SU-DHL-6 (cell line): Measurements from ENCODE around the gene DROSHA.
A peak's percentile ranks its signal among the peaks of the same experiment; 100 is the strongest.

Experiments used
- H2AFZ ChIP-seq: fragments of 200-600 bp; sonication (generic); 2 replicates; pipeline ENCODE4 v1.6.1; 2014; ENCODE audit warnings: low read depth, mild to moderate bottlenecking, moderate library complexity, mixed read lengths, antibody characterized with exemption, low read length; ENCODE audit not compliant: severe bottlenecking
- H3F3A ChIP-seq: fragments of 200-600 bp; shearing (Covaris generic); 2 replicates; pipeline ENCODE4 v1.6.0; 2016; ENCODE audit warnings: antibody characterized with exemption, mild to moderate bottlenecking; ENCODE audit not compliant: insufficient read depth
- H3K27ac ChIP-seq: fragments of 200-600 bp; sonication (generic); 2 replicates; pipeline ENCODE4 v1.5.1; 2016; ENCODE audit warnings: low read depth, mild to moderate bottlenecking, low read length, moderate library complexity, mixed read lengths
- H3K27me3 ChIP-seq: fragments of 200-600 bp; sonication (generic), shearing (Covaris generic); 2 replicates; pipeline ENCODE4 v1.6.0; 2014; ENCODE audit warnings: mild to moderate bottlenecking, low read length
- H3K36me3 ChIP-seq: fragments of 200-600 bp; sonication (generic); 2 replicates; pipeline ENCODE4 v1.6.1; 2014; ENCODE audit warnings: mild to moderate bottlenecking, low read length, mixed read lengths
- H3K4me2 ChIP-seq: fragments of 300-600, 200-600 bp; shearing (Covaris generic), sonication (generic); 2 replicates; pipeline ENCODE4 v1.6.0; 2014; ENCODE audit warnings: low read length, low read depth, mild to moderate bottlenecking; ENCODE audit not compliant: poor library complexity, severe bottlenecking
- H3K4me3 ChIP-seq: fragments of 200-600 bp; sonication (generic); 2 replicates; pipeline ENCODE4 v1.5.1; 2014; ENCODE audit warnings: antibody characterized with exemption, low read length, mild to moderate bottlenecking, mixed read lengths; ENCODE audit not compliant: insufficient read depth, poor library complexity, severe bottlenecking
- H3K79me2 ChIP-seq: fragments of 200-600 bp; sonication (generic); 2 replicates; pipeline ENCODE4 v1.6.1; 2014; ENCODE audit warnings: mild to moderate bottlenecking, low read length, moderate library complexity; ENCODE audit not compliant: insufficient read depth
- H3K9ac ChIP-seq: fragments of 200-600 bp; sonication (generic); 2 replicates; pipeline ENCODE4 v1.7.0; 2014; ENCODE audit warnings: mild to moderate bottlenecking, low read length
- H3K9me2 ChIP-seq: fragments of 200-600 bp; sonication (generic); replicated peaks from 2 replicates; pipeline ENCODE4 v1.6.1; 2014; ENCODE audit warnings: low read length; ENCODE audit not compliant: insufficient read depth
- H3K9me3 ChIP-seq: fragments of 200-600 bp; sonication (generic); 2 replicates; pipeline ENCODE4 v1.6.1; 2014; ENCODE audit warnings: low read length, mixed read lengths; ENCODE audit not compliant: insufficient read depth
- H4K20me1 ChIP-seq: fragments of 200-600 bp; sonication (generic); 2 replicates; pipeline ENCODE4 v1.6.1; 2014; ENCODE audit warnings: low read depth, mild to moderate bottlenecking, antibody characterized with exemption, low read length, moderate library complexity, mixed read lengths
- CTCF ChIP-seq: fragments of 200-600 bp; sonication (generic); IDR thresholded peaks from one replicate; pipeline ENCODE4 v1.5.1; 2017; ENCODE audit warnings: antibody characterized with exemption, mild to moderate bottlenecking, low read length, moderate library complexity; ENCODE audit not compliant: insufficient read depth, poor library complexity, severe bottlenecking
- EZH2phosphoT487 ChIP-seq: fragments of 200-600 bp; sonication (generic), shearing (Covaris generic); conservative IDR thresholded peaks from 2 replicates; pipeline ENCODE4 v1.6.1; 2018; ENCODE audit warnings: mild to moderate bottlenecking, antibody characterized with exemption, low read length, moderate library complexity, mixed read lengths

The DROSHA gene

GRCh38 chr5:31531543-31531887 is 378 bp downstream of the DROSHA start:
- Histone ChIP-seq H3K36me3 (peaks cover 9% of the 10 kb centered on the region; the same call in 1 of the 2 replicates), H2AFZ (peak overlapping the region; percentile 99), H3K4me2 (peak overlapping the region; percentile 86), H3K4me3 (peak overlapping the region; percentile 100), H3K27me3 (no peaks in the 10 kb centered on the region), H3K9ac (peak overlapping the region; percentile 98), H3K9me2 (no peaks in the 10 kb centered on the region), H3K9me3 (no peaks in the 10 kb centered on the region), H3K79me2 (peaks cover 42% of the 10 kb centered on the region), H4K20me1 (no peaks in the 10 kb centered on the region), H3K27ac (peak overlapping the region; percentile 79), H3F3A (no peaks in the 10 kb centered on the region)
- TF ChIP-seq CTCF (no peak), EZH2phosphoT487 (no peak)

GRCh38 chr5:31530541-31531265 is 1.2 kb downstream of the DROSHA start:
- H3K4me2 ChIP-seq = peak overlapping the region; percentile 86

GRCh38 chr5:31523041-31523440 is 8.9 kb downstream of the DROSHA start:
- peaks cover 32% of the 10 kb centered on the region for H3K36me3 ChIP-seq
- H3K27me3 ChIP-seq = no peaks in the 10 kb centered on the region
- H3K4me3 ChIP-seq = no peak overlapping the region
- no peaks in the 10 kb centered on the region for H3K9me2 ChIP-seq
- H3K4me2 ChIP-seq = no peak overlapping the region
- peaks cover 21% of the 10 kb centered on the region for H3K79me2 ChIP-seq
- H3K9me3 ChIP-seq = no peaks in the 10 kb centered on the region
- TF ChIP-seq CTCF = no peak
- no peak for TF ChIP-seq EZH2phosphoT487
- no peak overlapping the region for H3K27ac ChIP-seq
- no peaks in the 10 kb centered on the region for H4K20me1 ChIP-seq
- no peak overlapping the region for H2AFZ ChIP-seq
- H3F3A ChIP-seq = no peaks in the 10 kb centered on the region
- H3K9ac ChIP-seq = no peak overlapping the region

More at GRCh38 chr5:31530541-31531265, 1.2 kb downstream of the DROSHA start:
- Histone ChIP-seq H3K79me2 (peaks cover 42% of the 10 kb centered on the region), H2AFZ (no peak overlapping the region), H3F3A (no peaks in the 10 kb centered on the region), H3K9ac (peak overlapping the region; percentile 98), H3K4me3 (peak overlapping the region; percentile 100), H3K9me3 (no peaks in the 10 kb centered on the region), H4K20me1 (no peaks in the 10 kb centered on the region), H3K27me3 (no peaks in the 10 kb centered on the region), H3K9me2 (no peaks in the 10 kb centered on the region), H3K36me3 (peaks cover 11% of the 10 kb centered on the region), H3K27ac (0 out of 2 replicates have a peak overlapping the region, but pooled peaks have one; percentile 79)
- TF ChIP-seq EZH2phosphoT487 (no peak), CTCF (no peak)
